Tibial nerve (tissue), 3 donors: ENCODE data around the gene GSTA3.

Experiments used
- POLR2A ChIP-seq, 2 donors: fragments of 450-650 bp; IDR thresholded peaks; one replicate each; pipeline ENCODE4 v1.6.1; 2017; ENCODE audit warnings: antibody characterized with exemption in 2 of 2, mild to moderate bottlenecking in 2 of 2, moderate library complexity in 2 of 2
- TF ChIP-seq, protein P1 (sequence below), 5 experiments: fragments of 200-600 bp in 3 of 5; fragments of 450-650 bp in 2 of 5; sonication (generic) in 3 of 5; IDR thresholded peaks; one replicate each; pipeline ENCODE4 v1.5.1; 2016 to 2019; ENCODE audit warnings: antibody characterized with exemption in 5 of 5, mild to moderate bottlenecking in 3 of 5, moderate library complexity in 2 of 5

DNA sequence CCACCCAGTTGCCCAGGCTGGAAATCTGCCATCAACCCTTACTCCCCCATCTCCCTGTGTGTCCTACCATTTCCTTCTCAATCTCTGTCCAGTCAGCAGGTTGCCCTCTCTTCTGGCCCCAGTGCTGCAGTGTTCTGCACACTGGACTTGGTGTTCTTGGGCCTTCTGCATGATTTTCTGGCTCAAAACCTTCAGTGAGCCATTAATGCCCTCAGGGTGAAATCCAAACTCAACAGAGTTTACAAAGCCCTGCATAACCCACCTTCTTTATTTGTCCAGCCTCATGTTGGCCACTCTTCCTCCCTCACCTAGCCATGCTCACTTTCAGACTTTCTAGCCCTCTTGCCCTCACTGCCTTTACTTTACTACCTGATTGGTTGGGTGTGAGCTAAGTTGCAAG, 5.0 kb upstream of the GSTA3 start:
- TF ChIP-seq, protein P1, sequence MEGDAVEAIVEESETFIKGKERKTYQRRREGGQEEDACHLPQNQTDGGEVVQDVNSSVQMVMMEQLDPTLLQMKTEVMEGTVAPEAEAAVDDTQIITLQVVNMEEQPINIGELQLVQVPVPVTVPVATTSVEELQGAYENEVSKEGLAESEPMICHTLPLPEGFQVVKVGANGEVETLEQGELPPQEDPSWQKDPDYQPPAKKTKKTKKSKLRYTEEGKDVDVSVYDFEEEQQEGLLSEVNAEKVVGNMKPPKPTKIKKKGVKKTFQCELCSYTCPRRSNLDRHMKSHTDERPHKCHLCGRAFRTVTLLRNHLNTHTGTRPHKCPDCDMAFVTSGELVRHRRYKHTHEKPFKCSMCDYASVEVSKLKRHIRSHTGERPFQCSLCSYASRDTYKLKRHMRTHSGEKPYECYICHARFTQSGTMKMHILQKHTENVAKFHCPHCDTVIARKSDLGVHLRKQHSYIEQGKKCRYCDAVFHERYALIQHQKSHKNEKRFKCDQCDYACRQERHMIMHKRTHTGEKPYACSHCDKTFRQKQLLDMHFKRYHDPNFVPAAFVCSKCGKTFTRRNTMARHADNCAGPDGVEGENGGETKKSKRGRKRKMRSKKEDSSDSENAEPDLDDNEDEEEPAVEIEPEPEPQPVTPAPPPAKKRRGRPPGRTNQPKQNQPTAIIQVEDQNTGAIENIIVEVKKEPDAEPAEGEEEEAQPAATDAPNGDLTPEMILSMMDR (IDR thresholded peaks at IDR 0.05): no peak
- no peak for TF ChIP-seq POLR2A (IDR thresholded peaks at IDR 0.05)
